D341Med (cell line): ENCODE data around the gene GIPC2.
"Not testable (repeated sequence)": the region's sequence is repeated elsewhere in the genome, so short reads cannot be mapped to it uniquely, and the experiment has no call there.

Experiments used
- DNase-seq: peaks from one replicate; pipeline ENCODE4 v3.0.0; 2012; ENCODE audit warnings: low spot score

GIPC2 gene

DNA sequence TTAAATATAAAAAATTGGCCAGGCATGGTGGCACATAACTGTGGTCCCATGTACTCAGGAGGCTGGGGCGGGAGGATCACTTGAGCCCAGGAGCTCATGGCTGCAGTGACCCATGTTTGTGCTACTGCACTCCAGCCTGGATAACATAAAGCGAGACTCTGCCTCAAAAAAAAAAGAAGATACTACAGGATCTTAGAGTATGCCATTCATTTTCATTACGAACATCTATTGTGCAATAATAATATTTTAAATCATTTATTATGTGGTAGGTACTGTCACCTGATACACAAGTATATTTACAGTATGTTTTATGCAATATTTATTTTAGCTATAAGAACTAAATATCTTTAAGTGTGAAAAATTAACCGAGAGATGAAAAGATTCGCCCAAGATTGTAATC, 9.3 kb upstream of the GIPC2 start:
- no peak for DNase-seq

GRCh38 chr1:78038071-78038470, 7.7 kb upstream of the GIPC2 start:
- DNase-seq: no peak

DNA sequence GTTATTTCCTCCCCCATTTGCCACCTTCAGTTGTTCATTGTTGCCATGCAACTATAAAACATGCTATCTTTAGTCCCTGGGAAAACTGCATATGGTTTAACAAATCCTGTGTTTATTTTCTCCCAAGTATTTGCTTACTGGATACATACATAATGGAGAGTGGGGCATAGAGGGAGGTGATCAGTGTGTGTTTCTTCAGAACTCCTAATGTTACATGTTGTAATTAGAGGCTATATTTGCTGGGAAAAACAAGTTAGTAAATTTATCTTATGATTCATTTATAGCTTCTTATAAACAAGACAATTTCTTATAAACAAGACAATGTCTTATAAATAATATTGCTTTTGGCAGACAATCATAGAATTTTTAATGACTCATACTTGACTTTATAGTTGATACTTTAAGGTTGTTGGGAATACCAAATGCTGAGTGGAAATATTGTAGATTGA, 7.3 kb upstream of the GIPC2 start:
- DNase-seq: no peak

GRCh38 chr1:78040484-78041089, 5.2 kb upstream of the GIPC2 start:
- DNase-seq: no peak

DNA sequence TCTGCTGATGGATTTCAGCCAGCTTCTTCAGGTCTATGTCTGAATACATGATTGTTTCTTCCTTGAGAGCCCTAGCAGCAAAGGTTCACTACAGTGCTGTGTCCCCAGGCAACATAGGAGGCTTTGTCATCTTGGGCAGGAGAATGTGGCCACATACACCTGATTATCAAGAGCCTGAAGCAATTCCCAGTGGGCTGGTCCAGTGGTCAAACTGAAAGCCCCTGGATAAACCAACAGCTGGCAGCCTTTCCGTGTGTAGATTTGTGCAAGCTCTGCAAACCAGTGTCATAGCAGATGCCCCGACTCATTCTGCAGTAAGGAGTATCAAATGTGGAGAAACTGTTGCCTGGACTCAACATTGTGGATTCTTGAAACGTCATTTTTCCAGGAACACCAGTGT, 2.3 kb upstream of the GIPC2 start:
- DNase-seq: no peak

GRCh38 chr1:78044796-78045562, 787 bp upstream of the GIPC2 start:
- no peak for DNase-seq

GRCh38 chr1:78045563-78045925, 222 bp upstream of the GIPC2 start:
- no peak for DNase-seq

DNA sequence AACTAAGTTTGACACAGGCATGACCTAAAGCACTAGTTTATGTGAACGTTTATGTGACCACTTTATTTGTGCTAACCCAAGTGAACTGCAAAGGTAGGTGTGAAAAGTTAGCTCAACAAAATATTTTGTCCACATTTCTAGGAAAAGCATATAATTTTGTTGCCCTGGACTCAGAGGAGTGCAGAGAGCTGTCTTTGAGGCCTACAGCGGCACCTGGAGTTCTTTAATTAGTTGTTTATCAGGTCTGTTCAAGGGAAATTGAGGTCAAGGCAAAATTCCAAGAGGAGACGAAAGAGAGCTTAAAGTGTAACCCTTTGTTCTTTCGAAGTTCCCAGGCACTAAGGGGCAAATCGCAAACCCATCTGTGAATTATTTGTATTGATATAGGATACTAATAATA, 1.3 kb downstream of the GIPC2 start:
- no peak for DNase-seq

GRCh38 chr1:78047631-78048030, 1.9 kb downstream of the GIPC2 start:
- DNase-seq: no peak

GRCh38 chr1:78048446-78048845, 2.7 kb downstream of the GIPC2 start:
- DNase-seq: no peak

GRCh38 chr1:78049396-78049795, 3.6 kb downstream of the GIPC2 start:
- DNase-seq: no peak

DNA sequence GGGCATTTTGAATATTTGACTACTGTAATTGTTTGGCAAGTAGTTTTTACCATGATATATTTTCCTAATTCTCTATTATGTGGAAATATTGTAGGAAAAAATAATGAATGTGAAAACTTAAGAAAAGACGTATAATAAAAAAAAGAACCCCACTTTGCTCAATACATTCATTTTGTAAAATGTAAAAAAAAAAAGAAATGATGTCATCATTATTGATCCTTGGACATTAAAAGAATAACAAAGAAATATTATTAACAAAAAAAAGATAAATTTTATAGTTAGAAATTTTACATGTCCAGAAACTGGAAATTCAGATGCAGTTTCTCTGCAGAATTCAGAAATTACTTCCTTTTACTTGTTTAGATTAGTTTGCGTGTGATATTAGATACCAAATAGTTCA, 5.2 kb downstream of the GIPC2 start:
- no peak for DNase-seq

GRCh38 chr1:78052685-78053405, 7.1 kb downstream of the GIPC2 start:
- no peak for DNase-seq

GRCh38 chr1:78053498-78053897, 7.7 kb downstream of the GIPC2 start:
- no peak for DNase-seq

DNA sequence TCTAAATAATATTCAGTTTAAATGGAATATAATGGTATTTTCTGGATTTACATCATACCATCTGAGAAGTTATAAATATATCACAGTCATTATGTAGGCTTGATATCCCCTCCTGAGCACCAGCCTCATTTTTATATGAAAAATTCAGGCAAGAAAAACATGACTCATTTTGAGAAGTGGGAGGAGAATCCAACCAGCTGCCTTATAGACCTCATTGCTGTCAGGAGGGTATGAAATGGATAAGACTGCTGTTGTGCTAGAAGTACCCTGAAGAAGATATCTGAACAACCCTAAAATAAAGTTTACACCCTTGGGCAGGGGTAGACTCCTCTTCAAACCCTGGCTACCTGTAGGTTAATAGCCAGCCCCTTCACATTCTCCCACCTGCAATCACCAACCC, 8.8 kb downstream of the GIPC2 start:
- DNase-seq: no peak

DNA sequence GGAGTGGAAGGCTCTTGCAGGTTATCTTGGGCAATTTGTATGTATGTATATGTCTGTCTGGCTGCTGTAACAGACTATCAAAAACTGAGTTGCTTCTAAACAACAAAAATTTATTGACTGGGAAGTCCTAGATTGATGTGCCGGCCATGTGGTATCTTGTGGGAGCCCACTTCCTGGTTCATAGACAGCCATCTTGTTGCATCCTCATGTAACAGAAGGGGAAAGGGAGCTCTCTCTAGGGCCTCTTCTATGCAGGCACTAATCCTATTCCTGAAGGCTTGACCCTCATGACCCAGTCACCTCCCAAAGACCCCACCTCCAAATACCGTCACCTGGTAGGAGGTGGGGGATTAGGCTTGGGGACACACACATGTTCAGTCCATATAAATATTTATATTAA, 9.2 kb downstream of the GIPC2 start:
- DNase-seq: no peak

- DNase-seq: no peak
Measured at GRCh38 chr1:78055565-78056132, 9.9 kb downstream of the GIPC2 start.

GRCh38 chr1:78058670-78059069, 12.9 kb downstream of the GIPC2 start:
- no peak for DNase-seq

DNA sequence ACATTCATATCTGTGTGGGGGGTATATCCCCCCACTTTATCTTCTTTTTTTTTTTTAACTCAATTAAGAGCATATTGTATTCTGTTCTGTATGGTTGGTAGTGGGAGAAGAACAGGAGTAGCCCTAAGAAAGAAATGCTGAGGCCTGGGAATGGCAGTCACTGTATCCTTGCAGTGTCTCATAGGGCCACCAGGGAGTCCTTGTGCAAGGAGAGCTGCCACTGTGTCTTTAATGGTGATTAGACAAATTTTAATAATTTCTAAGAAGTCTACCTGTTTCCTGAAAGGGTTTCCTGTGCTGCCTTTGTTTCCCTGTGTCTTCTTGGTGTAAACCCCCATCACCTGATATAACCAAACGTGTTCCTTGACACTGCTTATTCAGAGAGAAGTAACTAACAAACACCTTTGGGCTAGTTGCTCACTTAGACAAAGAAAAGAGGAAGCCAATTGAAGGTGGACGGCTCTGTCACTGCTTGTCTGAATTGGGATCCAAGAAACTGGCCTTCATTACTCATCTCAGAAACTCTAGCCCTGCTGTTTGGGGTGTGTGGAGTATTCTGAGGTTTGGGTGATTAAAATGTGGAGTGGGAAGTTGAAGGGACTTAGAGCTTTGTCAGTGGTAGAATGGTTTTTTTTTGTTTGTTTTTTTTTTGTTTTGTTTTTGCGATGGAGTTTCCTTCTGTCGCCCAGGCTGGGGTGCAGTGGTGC, 15.2 kb downstream of the GIPC2 start:
- no peak for DNase-seq

DNA sequence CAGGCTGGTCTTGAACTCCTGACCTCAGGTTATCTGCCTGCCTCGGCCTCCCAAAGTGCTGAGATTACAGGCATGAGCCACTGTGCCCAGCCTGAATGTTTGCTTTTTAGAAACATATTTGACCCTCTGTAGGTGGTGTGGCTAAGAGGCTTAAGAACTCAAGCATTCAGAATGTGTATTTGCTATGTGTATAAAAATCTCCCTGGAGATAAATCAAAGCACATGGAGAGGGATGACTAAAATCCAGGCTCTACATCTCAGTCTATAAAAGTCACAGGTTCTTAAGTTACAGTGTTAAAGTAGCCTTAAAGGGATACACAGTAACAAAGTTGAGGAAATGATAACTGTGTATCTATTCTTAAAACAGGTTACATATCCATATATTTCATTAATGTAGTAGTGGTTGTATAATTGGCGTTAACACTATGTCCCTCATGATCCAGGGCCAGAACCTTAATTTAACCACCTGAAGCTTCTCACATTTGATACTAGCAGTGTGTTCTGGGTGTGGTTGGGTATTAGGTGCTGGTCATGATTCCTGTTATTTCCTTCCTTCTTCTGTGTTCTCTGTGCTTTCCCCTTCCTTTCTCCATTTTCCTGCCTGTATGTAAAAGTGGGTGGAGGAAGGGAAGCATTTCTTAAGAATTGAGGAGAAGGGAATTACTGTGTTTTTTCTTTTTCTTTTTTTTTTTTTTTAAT, 16.2 kb downstream of the GIPC2 start:
- DNase-seq: no peak

- not testable (repeated sequence) for DNase-seq
Measured at GRCh38 chr1:78064886-78065285, 19.1 kb downstream of the GIPC2 start.
